HEK293 (cell line): ENCODE data around the gene BECN2.

Experiments used
- CTCF ChIA-PET: fragments of 350-600 bp; formaldehyde crosslinking; extraction: SDS; loops from one replicate; lab custom pipeline; 2021; ENCODE audit warnings: antibody characterized with exemption; lab: Yijun Ruan, JAX
- POLR2A ChIA-PET: fragments of 300-600 bp; formaldehyde crosslinking; extraction: SDS; loops from one replicate; lab custom pipeline; 2020; ENCODE audit warnings: antibody characterized with exemption, inconsistent platforms; lab: Yijun Ruan, JAX
- H3K27ac ChIP-seq: fragments of 200-500 bp; sonication (Bioruptor generic); 2 replicates; pipeline ENCODE4 v1.5.1; 2014; ENCODE audit warnings: low read depth, low read length, control low read depth, inconsistent platforms; ENCODE audit errors: extremely low read depth
- H3K36me3 ChIP-seq, 2 experiments: fragments of 200-500 bp in 1 of 2; sonication (Bioruptor generic) in 1 of 2; 1 replicate in 1 of 2; 2 replicates in 1 of 2; pipeline ENCODE4 v1.5.1; 2014 to 2017; ENCODE audit warnings: inconsistent platforms in 2 of 2, low read length in 2 of 2; ENCODE audit not compliant: control insufficient read depth in 2 of 2, insufficient read depth in 1 of 2
- H3K4me1 ChIP-seq: fragments of 200-500 bp; sonication (Bioruptor generic); 2 replicates; pipeline ENCODE4 v1.5.1; 2014; ENCODE audit warnings: mild to moderate bottlenecking, low read length, inconsistent platforms; ENCODE audit not compliant: control insufficient read depth, insufficient read depth
- H3K4me3 ChIP-seq: 2 replicates; pipeline ENCODE4 v1.5.1; 2011; ENCODE audit warnings: low read depth, mild to moderate bottlenecking, control low read depth, low read length, moderate library complexity
- H3K9me3 ChIP-seq: fragments of 200-500 bp; sonication (Bioruptor generic); 2 replicates; pipeline ENCODE4 v1.5.1; 2014; ENCODE audit warnings: low read depth, low read length, inconsistent platforms; ENCODE audit not compliant: control insufficient read depth, insufficient read depth
- GLIS1 ChIP-seq: fragments of 450-650 bp; formaldehyde crosslinking; IDR thresholded peaks from 2 replicates; pipeline ENCODE4 v1.5.1; 2016; ENCODE audit warnings: missing biosample characterization, missing genetic modification characterization
- KLF1 ChIP-seq: fragments of 450-650 bp; formaldehyde crosslinking; IDR thresholded peaks from 2 replicates; pipeline ENCODE4 v1.5.1; 2016; ENCODE audit warnings: missing biosample characterization, missing genetic modification characterization
- KLF7 ChIP-seq: fragments of 450-650 bp; formaldehyde crosslinking; IDR thresholded peaks from 2 replicates; pipeline ENCODE4 v1.5.1; 2016; ENCODE audit warnings: missing biosample characterization, missing genetic modification characterization, borderline replicate concordance
- SALL2 ChIP-seq: fragments of 450-650 bp; formaldehyde crosslinking; IDR thresholded peaks from 2 replicates; pipeline ENCODE4 v1.5.0; 2017; ENCODE audit warnings: missing biosample characterization, mild to moderate bottlenecking, missing genetic modification characterization, borderline replicate concordance
- SP7 ChIP-seq: fragments of 450-650 bp; formaldehyde crosslinking; IDR thresholded peaks from 2 replicates; pipeline ENCODE4 v1.5.1; 2016; ENCODE audit warnings: missing biosample characterization, missing genetic modification characterization
- TCF7L2 ChIP-seq: IDR thresholded peaks from 2 replicates; pipeline ENCODE4 v1.6.1; 2011; ENCODE audit warnings: low read depth, mild to moderate bottlenecking, inconsistent platforms, low read length, moderate library complexity, borderline replicate concordance
- YY2 ChIP-seq: fragments of 450-650 bp; formaldehyde crosslinking; IDR thresholded peaks from 2 replicates; pipeline ENCODE4 v1.5.1; 2016; ENCODE audit warnings: missing biosample characterization, missing genetic modification characterization
- ZBTB48 ChIP-seq: fragments of 450-650 bp; formaldehyde crosslinking; IDR thresholded peaks from 2 replicates; pipeline ENCODE4 v1.5.1; 2016; ENCODE audit warnings: missing biosample characterization, missing genetic modification characterization
- ZNF121 ChIP-seq: fragments of 450-650 bp; formaldehyde crosslinking; IDR thresholded peaks from 2 replicates; pipeline ENCODE4 v1.5.1; 2016; ENCODE audit warnings: missing biosample characterization, missing genetic modification characterization
- ZNF211 ChIP-seq: fragments of 450-650 bp; formaldehyde crosslinking; IDR thresholded peaks from 2 replicates; pipeline ENCODE4 v1.5.1; 2016; ENCODE audit warnings: low read depth, missing biosample characterization, missing genetic modification characterization
- ZNF221 ChIP-seq: fragments of 450-650 bp; formaldehyde crosslinking; IDR thresholded peaks from 2 replicates; pipeline ENCODE4 v1.5.1; 2017; ENCODE audit warnings: missing biosample characterization, missing genetic modification characterization, borderline replicate concordance
- ZNF24 ChIP-seq: fragments of 450-650 bp; formaldehyde crosslinking; IDR thresholded peaks from 2 replicates; pipeline ENCODE4 v1.5.1; 2016; ENCODE audit warnings: missing biosample characterization, missing genetic modification characterization
- ZNF324 ChIP-seq: fragments of 450-650 bp; formaldehyde crosslinking; IDR thresholded peaks from 2 replicates; pipeline ENCODE4 v1.5.1; 2016; ENCODE audit warnings: missing biosample characterization, missing genetic modification characterization
- ZNF335 ChIP-seq: fragments of 450-650 bp; formaldehyde crosslinking; conservative IDR thresholded peaks from 2 replicates; pipeline ENCODE4 v1.5.1; 2016; ENCODE audit warnings: missing biosample characterization, missing genetic modification characterization
- ZNF404 ChIP-seq: fragments of 450-650 bp; formaldehyde crosslinking; IDR thresholded peaks from 2 replicates; pipeline ENCODE4 v1.5.1; 2017; ENCODE audit warnings: missing biosample characterization, missing genetic modification characterization
- ZNF423 ChIP-seq: fragments of 450-650 bp; formaldehyde crosslinking; IDR thresholded peaks from 2 replicates; pipeline ENCODE4 v1.5.1; 2016; ENCODE audit warnings: missing biosample characterization, missing genetic modification characterization
- ZNF48 ChIP-seq: fragments of 450-650 bp; formaldehyde crosslinking; IDR thresholded peaks from 2 replicates; pipeline ENCODE4 v1.5.1; 2016; ENCODE audit warnings: missing biosample characterization, missing genetic modification characterization
- ZNF529 ChIP-seq: fragments of 450-650 bp; formaldehyde crosslinking; IDR thresholded peaks from 2 replicates; pipeline ENCODE4 v1.5.1; 2017; ENCODE audit warnings: missing genetic modification characterization, missing biosample characterization; ENCODE audit not compliant: insufficient replicate concordance
- ZNF548 ChIP-seq: fragments of 450-650 bp; formaldehyde crosslinking; IDR thresholded peaks from 2 replicates; pipeline ENCODE4 v1.5.1; 2016; ENCODE audit warnings: missing biosample characterization, missing genetic modification characterization
- ZNF561 ChIP-seq: fragments of 450-650 bp; IDR thresholded peaks from 2 replicates; pipeline ENCODE4 v1.5.1; 2018; ENCODE audit warnings: missing biosample characterization, missing genetic modification characterization, borderline replicate concordance
- ZNF623 ChIP-seq: fragments of 450-650 bp; formaldehyde crosslinking; IDR thresholded peaks from 2 replicates; pipeline ENCODE4 v1.5.1; 2016; ENCODE audit warnings: missing biosample characterization, missing genetic modification characterization
- ZNF677 ChIP-seq: fragments of 450-650 bp; IDR thresholded peaks from 2 replicates; pipeline ENCODE4 v1.5.0; 2018; ENCODE audit warnings: missing biosample characterization, mild to moderate bottlenecking, missing genetic modification characterization, moderate library complexity
- TF ChIP-seq, protein P1 (sequence below): fragments of 450-650 bp; formaldehyde crosslinking; IDR thresholded peaks from 2 replicates; pipeline ENCODE4 v1.5.1; 2016; ENCODE audit warnings: missing biosample characterization, missing genetic modification characterization
- TF ChIP-seq, protein P2 (sequence below): sonication (generic); formaldehyde crosslinking; IDR thresholded peaks from 2 replicates; pipeline ENCODE4 v1.8.1; 2022; ENCODE audit warnings: mild to moderate bottlenecking, moderate library complexity, missing genetic modification reagents
- TF ChIP-seq, protein P3 (sequence below): fragments of 450-650 bp; formaldehyde crosslinking; IDR thresholded peaks from 2 replicates; pipeline ENCODE4 v1.5.1; 2017; ENCODE audit warnings: missing biosample characterization, missing genetic modification characterization

The BECN2 gene

DNA sequence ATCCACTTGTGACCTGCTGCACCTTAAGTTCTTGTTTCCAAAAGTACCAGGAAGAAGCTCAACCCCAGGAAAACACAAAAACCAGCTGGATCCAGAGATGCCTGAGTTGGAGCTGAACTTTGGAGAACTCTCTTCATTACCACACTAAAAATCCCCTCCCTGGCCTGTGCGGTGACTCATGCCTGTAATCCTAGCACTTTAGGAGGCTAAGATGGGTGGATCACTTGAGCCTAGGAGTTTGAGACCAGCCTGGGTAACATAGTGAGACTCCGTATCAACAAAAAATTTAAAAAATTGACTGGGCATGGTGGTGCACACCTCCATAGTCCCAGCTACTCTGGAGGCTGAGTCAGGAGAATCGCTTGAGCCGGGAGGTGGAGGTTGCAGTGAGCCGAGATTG, 35.2 kb downstream of the BECN2 start (continued):
- TF ChIP-seq SALL2 (tag by site-specific recombination), result no peak
- TF ChIP-seq, protein P1, sequence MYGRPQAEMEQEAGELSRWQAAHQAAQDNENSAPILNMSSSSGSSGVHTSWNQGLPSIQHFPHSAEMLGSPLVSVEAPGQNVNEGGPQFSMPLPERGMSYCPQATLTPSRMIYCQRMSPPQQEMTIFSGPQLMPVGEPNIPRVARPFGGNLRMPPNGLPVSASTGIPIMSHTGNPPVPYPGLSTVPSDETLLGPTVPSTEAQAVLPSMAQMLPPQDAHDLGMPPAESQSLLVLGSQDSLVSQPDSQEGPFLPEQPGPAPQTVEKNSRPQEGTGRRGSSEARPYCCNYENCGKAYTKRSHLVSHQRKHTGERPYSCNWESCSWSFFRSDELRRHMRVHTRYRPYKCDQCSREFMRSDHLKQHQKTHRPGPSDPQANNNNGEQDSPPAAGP (tag by site-specific recombination), result 0 out of 2 replicates have a peak, but pooled peaks have one; percentile 45
- no peak for TF ChIP-seq ZNF404

DNA sequence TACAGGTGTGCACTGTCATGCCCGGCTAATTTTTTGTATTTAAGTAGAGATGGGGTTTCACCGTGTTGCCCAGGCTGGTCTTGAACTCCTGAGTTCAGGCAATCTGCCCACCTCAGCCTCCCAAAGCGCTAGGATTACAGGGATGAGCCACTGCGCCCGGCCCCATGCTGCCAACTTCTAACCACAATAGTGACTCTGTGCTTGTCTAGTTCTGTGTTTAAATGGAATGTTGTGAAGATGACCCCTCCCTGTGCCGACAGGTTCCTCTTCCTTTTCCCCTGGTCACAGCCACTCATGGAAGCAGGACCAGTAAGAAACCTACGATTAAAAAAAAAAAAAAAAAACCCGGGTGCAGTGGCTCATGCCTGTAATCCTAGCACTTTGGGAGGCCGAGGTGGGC, 36.6 kb downstream of the BECN2 start:
- no peaks in the 10 kb centered on the region for H3K9me3 ChIP-seq
- CTCF ChIA-PET, result interaction anchor here (1.8 to 1.9 kb wide), 2 partner anchors 8 to 98 kb away, joined by 8 to 14 read pairs; no protein-coding TSS in a partner anchor
- peaks cover 5% of the 10 kb centered on the region for H3K4me1 ChIP-seq
- H3K4me3 ChIP-seq, result no peak overlapping the region
- TF ChIP-seq ZNF423 (tag by site-specific recombination) (no peak), SP7 (tag by site-specific recombination) (no peak), ZNF623 (tag by site-specific recombination) (no peak), ZNF335 (tag by site-specific recombination) (no peak), ZNF48 (no peak), ZNF324 (tag by site-specific recombination) (no peak), YY2 (tag by site-specific recombination) (no peak), ZBTB48 (no peak), ZNF221 (tag by site-specific recombination) (no peak), ZNF561 (tag by site-specific recombination) (no peak), TCF7L2 (no peak)
- TF ChIP-seq, all 188 proteins: peak for 0
- no peak overlapping the region for H3K27ac ChIP-seq
- POLR2A ChIA-PET, result interaction anchor here (0.5 kb wide), 1 partner anchor 11 kb away, joined by 5 read pairs; no protein-coding TSS in a partner anchor
- no peaks in the 10 kb centered on the region for H3K36me3 ChIP-seq

DNA sequence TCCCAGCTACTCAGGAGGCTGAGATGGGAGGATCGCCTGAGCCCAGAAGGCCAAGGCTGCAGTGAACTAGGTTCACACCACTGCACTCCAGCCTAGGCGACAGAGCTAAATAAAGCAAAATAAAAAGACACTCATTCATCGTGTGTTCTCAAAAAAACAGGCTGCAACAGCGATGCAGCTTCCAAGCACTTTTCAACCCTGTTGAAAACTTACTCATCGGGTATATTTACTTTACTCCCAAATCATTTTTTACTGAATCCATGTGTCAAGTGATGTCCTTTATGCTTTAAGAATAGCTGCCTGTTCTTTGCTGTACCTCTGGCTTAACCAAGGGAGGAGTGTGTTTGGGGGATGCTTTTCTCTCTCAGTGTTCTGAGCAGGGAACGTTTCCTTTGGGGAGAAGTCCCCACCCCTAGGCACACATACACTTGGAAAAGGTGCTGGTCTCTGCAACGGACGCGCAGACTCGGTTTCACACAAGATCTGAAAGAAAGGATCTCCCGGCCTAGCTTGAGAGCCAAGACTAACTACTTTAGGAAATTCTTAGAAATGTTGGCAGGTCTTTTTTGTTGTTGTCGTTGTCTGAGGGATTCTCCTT, 39.9 kb downstream of the BECN2 start:
- H3K4me1 ChIP-seq, result no peaks in the 10 kb centered on the region
- ChIA-PET POLR2A (interaction anchor here (0.7 kb wide), 1 partner anchor 23 kb away, joined by 4 read pairs; no protein-coding TSS in a partner anchor), CTCF (interaction anchor here (0.6 to 3.8 kb wide), 20 partner anchors 8 to 446 kb away, joined by 3 to 37 read pairs (median 6); no protein-coding TSS in a partner anchor)
- no peak overlapping the region for H3K4me3 ChIP-seq
- TF ChIP-seq YY2 (tag by site-specific recombination) (no peak), ZNF677 (no peak)
- no peaks in the 10 kb centered on the region for H3K36me3 ChIP-seq
- H3K27ac ChIP-seq, result no peak overlapping the region
- H3K9me3 ChIP-seq, result no peaks in the 10 kb centered on the region

DNA sequence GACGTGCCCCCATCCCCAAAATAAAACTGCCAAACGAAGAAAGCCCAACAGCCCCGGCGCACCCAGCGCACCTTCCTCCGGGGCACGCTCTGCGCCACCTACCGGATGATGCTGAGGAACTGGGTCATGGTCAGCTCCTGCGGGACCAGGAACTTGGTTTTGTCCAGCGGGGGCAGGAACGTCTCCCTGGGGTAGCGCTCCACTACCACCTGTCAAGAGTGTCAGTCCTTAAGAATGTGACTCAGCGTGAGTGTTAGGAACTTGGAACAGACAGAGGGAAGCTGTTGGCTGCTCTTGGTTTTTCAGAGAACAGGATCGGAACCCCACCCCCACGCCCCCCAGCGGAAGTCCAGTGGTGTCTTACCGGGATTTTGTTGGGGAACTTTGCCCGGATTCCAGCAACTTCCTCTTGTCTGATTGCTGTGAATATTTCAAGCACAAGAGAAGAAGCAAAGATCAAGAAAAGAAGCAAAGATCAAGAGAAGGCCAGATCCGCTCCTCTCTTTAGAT, 40.9 kb downstream of the BECN2 start:
- Histone ChIP-seq H3K36me3 (no peaks in the 10 kb centered on the region), H3K27ac (no peak overlapping the region), H3K9me3 (no peaks in the 10 kb centered on the region), H3K4me1 (no peaks in the 10 kb centered on the region), H3K4me3 (peak overlapping the region; percentile 19)
- ChIA-PET POLR2A (interaction anchor here (1.1 kb wide), 1 partner anchor 101 kb away, joined by 3 read pairs; no protein-coding TSS in a partner anchor), CTCF (interaction anchor here (0.6 to 3.8 kb wide), 46 partner anchors 9 to 668 kb away, joined by 3 to 37 read pairs (median 5); partner anchors contain the start of gene BECN2)
- TF ChIP-seq GLIS1 (tag by site-specific recombination) (peak; percentile 57), SALL2 (tag by site-specific recombination) (no peak), KLF1 (tag by site-specific recombination) (peak; percentile 97), ZNF529 (no peak), ZNF24 (tag by site-specific recombination) (no peak), KLF7 (tag by site-specific recombination) (peak; percentile 99; the same call in 1 of the 2 replicates), ZNF548 (tag by site-specific recombination) (no peak), ZNF211 (tag by site-specific recombination) (no peak), ZNF121 (no peak)
- TF ChIP-seq, protein P2, sequence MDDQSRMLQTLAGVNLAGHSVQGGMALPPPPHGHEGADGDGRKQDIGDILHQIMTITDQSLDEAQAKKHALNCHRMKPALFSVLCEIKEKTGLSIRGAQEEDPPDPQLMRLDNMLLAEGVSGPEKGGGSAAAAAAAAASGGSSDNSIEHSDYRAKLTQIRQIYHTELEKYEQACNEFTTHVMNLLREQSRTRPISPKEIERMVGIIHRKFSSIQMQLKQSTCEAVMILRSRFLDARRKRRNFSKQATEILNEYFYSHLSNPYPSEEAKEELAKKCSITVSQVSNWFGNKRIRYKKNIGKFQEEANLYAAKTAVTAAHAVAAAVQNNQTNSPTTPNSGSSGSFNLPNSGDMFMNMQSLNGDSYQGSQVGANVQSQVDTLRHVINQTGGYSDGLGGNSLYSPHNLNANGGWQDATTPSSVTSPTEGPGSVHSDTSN, result no peak
- TF ChIP-seq, protein P3, sequence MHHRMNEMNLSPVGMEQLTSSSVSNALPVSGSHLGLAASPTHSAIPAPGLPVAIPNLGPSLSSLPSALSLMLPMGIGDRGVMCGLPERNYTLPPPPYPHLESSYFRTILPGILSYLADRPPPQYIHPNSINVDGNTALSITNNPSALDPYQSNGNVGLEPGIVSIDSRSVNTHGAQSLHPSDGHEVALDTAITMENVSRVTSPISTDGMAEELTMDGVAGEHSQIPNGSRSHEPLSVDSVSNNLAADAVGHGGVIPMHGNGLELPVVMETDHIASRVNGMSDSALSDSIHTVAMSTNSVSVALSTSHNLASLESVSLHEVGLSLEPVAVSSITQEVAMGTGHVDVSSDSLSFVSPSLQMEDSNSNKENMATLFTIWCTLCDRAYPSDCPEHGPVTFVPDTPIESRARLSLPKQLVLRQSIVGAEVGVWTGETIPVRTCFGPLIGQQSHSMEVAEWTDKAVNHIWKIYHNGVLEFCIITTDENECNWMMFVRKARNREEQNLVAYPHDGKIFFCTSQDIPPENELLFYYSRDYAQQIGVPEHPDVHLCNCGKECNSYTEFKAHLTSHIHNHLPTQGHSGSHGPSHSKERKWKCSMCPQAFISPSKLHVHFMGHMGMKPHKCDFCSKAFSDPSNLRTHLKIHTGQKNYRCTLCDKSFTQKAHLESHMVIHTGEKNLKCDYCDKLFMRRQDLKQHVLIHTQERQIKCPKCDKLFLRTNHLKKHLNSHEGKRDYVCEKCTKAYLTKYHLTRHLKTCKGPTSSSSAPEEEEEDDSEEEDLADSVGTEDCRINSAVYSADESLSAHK (tag by site-specific recombination), result no peak
